ENCODE results near the gene FOXJ3. TPM values are rescaled to one million over a fixed set of nuclear protein-coding genes. Genes with fewer than 3 reads are reported as not detected.

FOXJ3 gene
- total and polyA plus RNA-seq, 2 of the 8 experiments (the other 6 are each of a cell fraction or from before 2014, with no cell fraction given) = 48.6 to 51.9 TPM

DNA sequence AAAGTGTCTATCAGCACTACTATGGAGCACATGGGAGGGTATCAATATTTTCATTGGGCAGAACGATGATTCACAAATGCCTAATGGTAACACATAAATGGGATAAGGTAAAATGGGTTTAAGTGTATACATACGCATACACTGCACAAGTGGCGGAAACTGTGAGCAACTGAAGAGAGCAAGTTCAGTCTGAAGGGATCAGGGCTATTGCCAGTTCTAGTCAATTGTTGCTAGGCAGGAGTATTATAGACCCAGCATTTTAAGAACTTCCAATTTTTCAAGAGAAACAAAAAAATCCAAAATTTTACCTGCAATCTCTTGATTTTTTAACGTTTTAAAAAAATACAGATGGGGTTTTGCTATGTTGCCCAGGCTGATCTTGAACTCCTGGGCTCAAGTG is 23.1 kb downstream of the FOXJ3 start:
- ChIA-PET CTCF (ENCODE audit: partially characterized antibody) (interaction anchor here (0.9 kb wide), 1 partner anchor 266 kb away, joined by 3 read pairs; no protein-coding TSS in a partner anchor), POLR2A (ENCODE audit: partially characterized antibody) (no interaction called here)
- no peak overlapping the region for H2AFZ ChIP-seq (ENCODE audit: low read length)
- H3K18ac ChIP-seq (ENCODE audit: extremely low read depth, low read length) = no peak overlapping the region
- H2AK5ac ChIP-seq (ENCODE audit: low read depth, low read length) = no peak overlapping the region
- no peak for FAIRE-seq
- H3K23me2 ChIP-seq (ENCODE audit: low read depth, low read length) = no peaks in the 10 kb centered on the region
- H3K4me1 ChIP-seq (replicated peaks in 1 of 4; ENCODE audit: control insufficient read depth in 3 of 4, insufficient read depth in 4 of 4, low read length in 3 of 4) = no peaks in the 10 kb centered on the region; a peak in 2 of 7 replicates
- H3K4me2 ChIP-seq (ENCODE audit: insufficient read depth in 1 of 2, low read depth in 2 of 2, low read length in 2 of 2) = no peak overlapping the region
- no peak overlapping the region for H3K9ac ChIP-seq (replicated peaks in 1 of 4; ENCODE audit: extremely low read depth in 1 of 4, low read depth in 3 of 4, low read length in 3 of 4)
- H3K27ac ChIP-seq (ENCODE audit: low read depth, low read length) = no peak overlapping the region
- 93% methylated on average over 4 of the region's 4 CpGs; no CpG with 5 or more reads in 1 of the 2 experiments for WGBS, 2 experiments (ENCODE audit: extremely low coverage in 1 of 2, insufficient coverage in 1 of 2, insufficient read length in 1 of 2, insufficient replicate concordance in 2 of 2, low coverage in 1 of 2, low lambda C conversion rate in 2 of 2, missing lambda C conversion rate in 1 of 2)
- H3K4me3 ChIP-seq (ENCODE audit: extremely low read depth in 1 of 4, insufficient read depth in 2 of 4, low read depth in 3 of 4, low read length in 4 of 4) = no peak overlapping the region
- no peak overlapping the region for H2BK5ac ChIP-seq (ENCODE audit: low read depth, low read length)
- H4K20me1 ChIP-seq (replicated peaks in 1 of 2; ENCODE audit: control insufficient read depth in 1 of 2, insufficient read depth in 2 of 2, low read length in 2 of 2) = peaks cover 17 to 23% of the 10 kb centered on the region in 2 experiments
- no peak overlapping the region for H4K91ac ChIP-seq (replicated peaks; ENCODE audit: insufficient read length, low read length)
- no peak overlapping the region for H3K56ac ChIP-seq (replicated peaks; ENCODE audit: insufficient read length, low read depth, low read length)
- H4K5ac ChIP-seq (ENCODE audit: insufficient read length, low read depth, low read length) = no peak overlapping the region
- H3K79me2 ChIP-seq (ENCODE audit: control insufficient read depth in 1 of 2, insufficient read depth in 2 of 2, low read length in 2 of 2) = peaks cover 16 to 90% of the 10 kb centered on the region in 2 experiments
- H3K23ac ChIP-seq (ENCODE audit: insufficient read length) = no peak overlapping the region
- H2BK20ac ChIP-seq (ENCODE audit: low read length) = no peak overlapping the region
- no peaks in the 10 kb centered on the region for H3K36me3 ChIP-seq (ENCODE audit: control insufficient read depth in 2 of 4, insufficient read depth in 4 of 4, low read length in 3 of 4)
- H3K27me3 ChIP-seq (replicated peaks in 1 of 4; ENCODE audit: control insufficient read depth in 3 of 4, extremely low read depth in 1 of 4, insufficient read depth in 3 of 4, low read length in 3 of 4) = no peaks in the 10 kb centered on the region
- no peak overlapping the region for H3K4ac ChIP-seq (replicated peaks; ENCODE audit: insufficient read length, low read depth, low read length)
- no peak overlapping the region for H2BK12ac ChIP-seq (ENCODE audit: low read depth, low read length)
- peaks cover 12% of the 10 kb centered on the region for H3K79me1 ChIP-seq (ENCODE audit: low read depth, low read length)
- H4K8ac ChIP-seq (ENCODE audit: extremely low read depth, insufficient read depth, low read length) = no peak overlapping the region
- no peak for DNase-seq (ENCODE audit: low read depth in 1 of 2, low spot score in 2 of 2)
- no peak overlapping the region for H2BK15ac ChIP-seq (ENCODE audit: low read length)
- no peak overlapping the region for H3K14ac ChIP-seq (ENCODE audit: insufficient read length)
- H2BK120ac ChIP-seq (replicated peaks; ENCODE audit: low read depth, low read length) = no peak overlapping the region
- no peaks in the 10 kb centered on the region for H3K9me3 ChIP-seq (ENCODE audit: insufficient read depth in 2 of 2, low read depth in 1 of 2, low read length in 1 of 2)
- TF ChIP-seq YY1 (IDR thresholded peaks at IDR 0.05; ENCODE audit: low read depth, low read length) = no peak
- no peak for TF ChIP-seq TBP (IDR thresholded peaks at IDR 0.05; ENCODE audit: low read depth, low read length)
- TF ChIP-seq SRF (IDR thresholded peaks at IDR 0.05; ENCODE audit: low read depth, low read length) = no peak
- no peak for TF ChIP-seq CBX8 (IDR thresholded peaks at IDR 0.05; ENCODE audit: borderline replicate concordance, low read depth, low read length)

Measured in H1 (cell line).